GM23338 (cell line): ENCODE measurements around the gene ZNF519. TPM values are rescaled to one million over a fixed set of nuclear protein-coding genes. Genes with fewer than 3 reads are reported as not detected.

Experiments
- ATAC-seq: fragments of 200-7000 bp; cut with Tn5 transposase; 3 replicates; pipeline ENCODE4 v1.9.1; 2020
- DNase-seq: peaks from one replicate; pipeline ENCODE4 v3.0.0-alpha.2; 2015; ENCODE audit warnings: low spot score
- H2AFZ ChIP-seq: fragments of 200-600 bp; sonication (generic); 2 replicates; pipeline ENCODE4 v1.8.0; 2016; ENCODE audit warnings: antibody characterized with exemption, mild to moderate bottlenecking, moderate library complexity
- H3F3A ChIP-seq: fragments of 200-600 bp; sonication (generic); replicated peaks from 2 replicates; pipeline ENCODE4 v1.8.0; 2017; ENCODE audit warnings: antibody characterized with exemption, mixed run types, low read depth
- H3K27ac ChIP-seq: fragments of 200-600 bp; sonication (generic); 2 replicates; pipeline ENCODE4 v1.6.1; 2016; ENCODE audit warnings: low read depth
- H3K27me3 ChIP-seq: fragments of 200-600 bp; sonication (generic); 2 replicates; pipeline ENCODE4 v1.8.0; 2016; ENCODE audit warnings: mild to moderate bottlenecking, mixed run types, moderate library complexity; ENCODE audit not compliant: insufficient read depth
- H3K36me3 ChIP-seq: fragments of 200-600 bp; sonication (generic); 2 replicates; pipeline ENCODE4 v1.8.0; 2016; ENCODE audit warnings: mild to moderate bottlenecking; ENCODE audit not compliant: insufficient read depth
- H3K4me1 ChIP-seq: fragments of 200-600 bp; sonication (generic); 2 replicates; pipeline ENCODE4 v1.8.0; 2016; ENCODE audit warnings: mild to moderate bottlenecking, moderate library complexity; ENCODE audit not compliant: insufficient read depth
- H3K4me2 ChIP-seq: fragments of 200-600 bp; sonication (generic); 2 replicates; pipeline ENCODE4 v1.7.1; 2017; ENCODE audit warnings: mixed run types
- H3K4me3 ChIP-seq: fragments of 200-600 bp; sonication (generic); 2 replicates; pipeline ENCODE4 v1.6.1; 2016; ENCODE audit warnings: mixed run types
- H3K79me2 ChIP-seq: fragments of 200-600 bp; sonication (generic); replicated peaks from 2 replicates; pipeline ENCODE4 v1.8.0; 2017; ENCODE audit warnings: mild to moderate bottlenecking; ENCODE audit not compliant: insufficient read depth
- H3K9me2 ChIP-seq: fragments of 200-600 bp; sonication (generic); 2 replicates; pipeline ENCODE4 v1.8.0; 2017; ENCODE audit not compliant: insufficient read depth
- H4K20me1 ChIP-seq: fragments of 200-600 bp; sonication (generic); replicated peaks from 2 replicates; pipeline ENCODE4 v1.8.0; 2017; ENCODE audit warnings: mild to moderate bottlenecking; ENCODE audit not compliant: insufficient read depth
- H3K27ac Mint-ChIP-seq: 2 replicates; pipeline ENCODE4 v1.8.0; 2020; ENCODE audit warnings: inconsistent platforms, mild to moderate bottlenecking, moderate library complexity, mixed read lengths
- H3K27me3 Mint-ChIP-seq: 3 replicates; pipeline ENCODE4 v1.8.0; 2022; ENCODE audit warnings: low read depth, mild to moderate bottlenecking, moderate library complexity, mixed read lengths, inconsistent platforms; ENCODE audit not compliant: insufficient read depth, poor library complexity
- H3K36me3 Mint-ChIP-seq: 3 replicates; pipeline ENCODE4 v1.8.0; 2021; ENCODE audit warnings: low read depth, mild to moderate bottlenecking, inconsistent platforms, moderate library complexity, mixed read lengths
- H3K4me1 Mint-ChIP-seq: 3 replicates; pipeline ENCODE4 v1.8.0; 2020; ENCODE audit warnings: mild to moderate bottlenecking, inconsistent platforms, mixed read lengths
- H3K4me3 Mint-ChIP-seq: 3 replicates; pipeline ENCODE4 v1.8.0; 2021; ENCODE audit warnings: moderate library complexity, mild to moderate bottlenecking, inconsistent platforms, mixed read lengths
- H3K9me3 Mint-ChIP-seq: 3 replicates; pipeline ENCODE4 v1.8.0; 2020; ENCODE audit warnings: moderate library complexity, mild to moderate bottlenecking, inconsistent platforms, mixed read lengths
- CREB1 ChIP-seq: fragments of 250-450 bp; sonication (Bioruptor Pico); IDR thresholded peaks from 2 replicates; pipeline ENCODE4 v1.5.0; 2020; ENCODE audit warnings: low read depth, mild to moderate bottlenecking, moderate library complexity
- EZH2 ChIP-seq: fragments of 200-600 bp; sonication (generic); IDR thresholded peaks from one replicate; pipeline ENCODE4 v1.8.0; 2017; ENCODE audit warnings: antibody characterized with exemption, mild to moderate bottlenecking, low read depth; ENCODE audit not compliant: unreplicated experiment
- EZH2phosphoT487 ChIP-seq: fragments of 200-600 bp; sonication (generic); IDR thresholded peaks from one replicate; pipeline ENCODE4 v1.8.1; 2018; ENCODE audit warnings: antibody characterized with exemption; ENCODE audit not compliant: unreplicated experiment
- JUNB ChIP-seq: IDR thresholded peaks from one replicate; pipeline ENCODE4 v1.6.1; 2016; ENCODE audit warnings: antibody characterized with exemption; ENCODE audit not compliant: unreplicated experiment
- NANOG ChIP-seq: IDR thresholded peaks from 2 replicates; pipeline ENCODE4 v1.6.1; 2016; ENCODE audit warnings: antibody characterized with exemption, borderline replicate concordance
- POLR2AphosphoS5 ChIP-seq: IDR thresholded peaks from 2 replicates; pipeline ENCODE4 v1.6.1; 2016; ENCODE audit warnings: antibody characterized with exemption, low read depth
- STAT1 ChIP-seq: IDR thresholded peaks from one replicate; pipeline ENCODE4 v1.6.1; 2016; ENCODE audit warnings: antibody characterized with exemption; ENCODE audit not compliant: unreplicated experiment
- ZNF114 ChIP-seq: fragments of 250-450 bp; sonication (Bioruptor Pico); IDR thresholded peaks from 2 replicates; pipeline ENCODE4 v1.5.0; 2020; ENCODE audit warnings: mild to moderate bottlenecking, moderate library complexity
- ZNF331 ChIP-seq: fragments of 250-450 bp; sonication (Bioruptor Pico); IDR thresholded peaks from 2 replicates; pipeline ENCODE4 v1.5.0; 2020; ENCODE audit warnings: low read depth, mild to moderate bottlenecking, moderate library complexity
- polyA plus RNA-seq: library from polyadenylated mRNA; unstranded; fragments of >200 nt; fragmentation: Nextera tagmentation; extraction: Ambion mirVana; gene quantifications from 2 replicates; pipeline ENCODE4 v1.2.1, GENCODE V29; 2016
- total RNA-seq: library from RNA; depleted of rRNA; stranded (reverse); fragments of >200 nt; shearing (Covaris generic); gene quantifications from 2 replicates; pipeline ENCODE4 v1.2.3, GENCODE V29; 2014
- TF ChIP-seq, protein P1 (sequence below): IDR thresholded peaks from one replicate; pipeline ENCODE4 v1.6.1; 2018; ENCODE audit warnings: antibody characterized with exemption; ENCODE audit not compliant: unreplicated experiment
- TF ChIP-seq, protein P2 (sequence below): IDR thresholded peaks from 2 replicates; pipeline ENCODE4 v1.6.1; 2016; ENCODE audit warnings: antibody characterized with exemption
- TF ChIP-seq, protein P3 (sequence below): fragments of 250-450 bp; sonication (Bioruptor Pico); IDR thresholded peaks from 2 replicates; pipeline ENCODE4 v1.5.0; 2020; ENCODE audit warnings: mild to moderate bottlenecking, moderate library complexity
- TF ChIP-seq, protein P4 (sequence below), 2 experiments: fragments of 200-600 bp in 1 of 2; sonication (generic) in 1 of 2; conservative IDR thresholded peaks; 2 replicates each; pipeline versions ENCODE4 v1.5.1 to v1.6.1; 2016 to 2017; ENCODE audit warnings: antibody characterized with exemption in 2 of 2, low read depth in 2 of 2, mild to moderate bottlenecking in 2 of 2, moderate library complexity in 1 of 2

Gene ZNF519
- total and polyA plus RNA-seq, 2 experiments from 2014 or later = 29.4 to 54.6 TPM

DNA sequence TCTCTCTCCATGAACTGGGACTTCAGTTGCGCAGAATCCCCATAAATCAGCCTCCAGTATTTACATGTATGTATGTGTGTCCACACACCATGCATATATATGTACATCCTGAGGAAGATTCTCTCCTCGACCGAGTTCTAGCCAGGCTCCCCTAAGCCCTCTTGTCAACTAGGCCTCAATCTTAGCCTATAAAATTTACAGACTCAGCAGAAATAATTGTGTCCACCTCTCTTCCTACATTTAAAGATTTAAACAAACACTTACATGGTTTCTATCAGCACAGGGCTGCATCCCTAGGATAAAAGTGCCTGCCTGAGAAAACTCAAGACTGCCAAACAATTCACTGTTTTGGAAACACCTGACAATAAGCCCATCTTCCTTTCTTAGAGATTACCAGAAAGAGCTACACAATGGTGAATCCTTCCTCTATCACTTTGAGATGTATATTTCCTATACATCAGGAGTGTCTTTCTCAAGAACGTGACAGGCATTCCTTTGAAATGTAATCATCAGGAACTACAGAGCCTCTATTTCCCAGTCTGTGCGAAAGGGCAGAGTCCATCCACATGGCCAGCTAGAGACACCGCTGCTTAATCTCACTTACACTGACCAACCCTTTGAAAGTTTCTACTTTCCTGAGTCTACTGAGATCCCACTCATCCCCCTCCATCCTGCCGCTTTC is 39.5 kb downstream of the ZNF519 start:
- H3K4me3 ChIP-seq = no peak overlapping the region

More for the DNA sequence above, 39.5 kb downstream of the ZNF519 start:
- peaks cover 29% of the 10 kb centered on the region for H3K36me3 Mint-ChIP-seq
- DNase-seq = no peak
- Histone ChIP-seq H3K79me2 (no peaks in the 10 kb centered on the region), H3K4me1 (peaks cover 8% of the 10 kb centered on the region), H2AFZ (no peak overlapping the region), H3K36me3 (no peaks in the 10 kb centered on the region), H3F3A (no peaks in the 10 kb centered on the region), H3K4me2 (no peak overlapping the region), H3K27me3 (no peaks in the 10 kb centered on the region), H4K20me1 (no peaks in the 10 kb centered on the region), H3K9me2 (no peaks in the 10 kb centered on the region), H3K27ac (no peak overlapping the region)
- no peak overlapping the region for H3K4me3 Mint-ChIP-seq
- peaks cover 4% of the 10 kb centered on the region for H3K27me3 Mint-ChIP-seq
- H3K27ac Mint-ChIP-seq = no peak overlapping the region
- peaks cover 26% of the 10 kb centered on the region for H3K4me1 Mint-ChIP-seq
- no peak for ATAC-seq
- TF ChIP-seq, protein P1, sequence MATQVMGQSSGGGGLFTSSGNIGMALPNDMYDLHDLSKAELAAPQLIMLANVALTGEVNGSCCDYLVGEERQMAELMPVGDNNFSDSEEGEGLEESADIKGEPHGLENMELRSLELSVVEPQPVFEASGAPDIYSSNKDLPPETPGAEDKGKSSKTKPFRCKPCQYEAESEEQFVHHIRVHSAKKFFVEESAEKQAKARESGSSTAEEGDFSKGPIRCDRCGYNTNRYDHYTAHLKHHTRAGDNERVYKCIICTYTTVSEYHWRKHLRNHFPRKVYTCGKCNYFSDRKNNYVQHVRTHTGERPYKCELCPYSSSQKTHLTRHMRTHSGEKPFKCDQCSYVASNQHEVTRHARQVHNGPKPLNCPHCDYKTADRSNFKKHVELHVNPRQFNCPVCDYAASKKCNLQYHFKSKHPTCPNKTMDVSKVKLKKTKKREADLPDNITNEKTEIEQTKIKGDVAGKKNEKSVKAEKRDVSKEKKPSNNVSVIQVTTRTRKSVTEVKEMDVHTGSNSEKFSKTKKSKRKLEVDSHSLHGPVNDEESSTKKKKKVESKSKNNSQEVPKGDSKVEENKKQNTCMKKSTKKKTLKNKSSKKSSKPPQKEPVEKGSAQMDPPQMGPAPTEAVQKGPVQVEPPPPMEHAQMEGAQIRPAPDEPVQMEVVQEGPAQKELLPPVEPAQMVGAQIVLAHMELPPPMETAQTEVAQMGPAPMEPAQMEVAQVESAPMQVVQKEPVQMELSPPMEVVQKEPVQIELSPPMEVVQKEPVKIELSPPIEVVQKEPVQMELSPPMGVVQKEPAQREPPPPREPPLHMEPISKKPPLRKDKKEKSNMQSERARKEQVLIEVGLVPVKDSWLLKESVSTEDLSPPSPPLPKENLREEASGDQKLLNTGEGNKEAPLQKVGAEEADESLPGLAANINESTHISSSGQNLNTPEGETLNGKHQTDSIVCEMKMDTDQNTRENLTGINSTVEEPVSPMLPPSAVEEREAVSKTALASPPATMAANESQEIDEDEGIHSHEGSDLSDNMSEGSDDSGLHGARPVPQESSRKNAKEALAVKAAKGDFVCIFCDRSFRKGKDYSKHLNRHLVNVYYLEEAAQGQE = no peak
- TF ChIP-seq, protein P2, sequence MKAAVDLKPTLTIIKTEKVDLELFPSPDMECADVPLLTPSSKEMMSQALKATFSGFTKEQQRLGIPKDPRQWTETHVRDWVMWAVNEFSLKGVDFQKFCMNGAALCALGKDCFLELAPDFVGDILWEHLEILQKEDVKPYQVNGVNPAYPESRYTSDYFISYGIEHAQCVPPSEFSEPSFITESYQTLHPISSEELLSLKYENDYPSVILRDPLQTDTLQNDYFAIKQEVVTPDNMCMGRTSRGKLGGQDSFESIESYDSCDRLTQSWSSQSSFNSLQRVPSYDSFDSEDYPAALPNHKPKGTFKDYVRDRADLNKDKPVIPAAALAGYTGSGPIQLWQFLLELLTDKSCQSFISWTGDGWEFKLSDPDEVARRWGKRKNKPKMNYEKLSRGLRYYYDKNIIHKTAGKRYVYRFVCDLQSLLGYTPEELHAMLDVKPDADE = no peak
- TF ChIP-seq, protein P3, sequence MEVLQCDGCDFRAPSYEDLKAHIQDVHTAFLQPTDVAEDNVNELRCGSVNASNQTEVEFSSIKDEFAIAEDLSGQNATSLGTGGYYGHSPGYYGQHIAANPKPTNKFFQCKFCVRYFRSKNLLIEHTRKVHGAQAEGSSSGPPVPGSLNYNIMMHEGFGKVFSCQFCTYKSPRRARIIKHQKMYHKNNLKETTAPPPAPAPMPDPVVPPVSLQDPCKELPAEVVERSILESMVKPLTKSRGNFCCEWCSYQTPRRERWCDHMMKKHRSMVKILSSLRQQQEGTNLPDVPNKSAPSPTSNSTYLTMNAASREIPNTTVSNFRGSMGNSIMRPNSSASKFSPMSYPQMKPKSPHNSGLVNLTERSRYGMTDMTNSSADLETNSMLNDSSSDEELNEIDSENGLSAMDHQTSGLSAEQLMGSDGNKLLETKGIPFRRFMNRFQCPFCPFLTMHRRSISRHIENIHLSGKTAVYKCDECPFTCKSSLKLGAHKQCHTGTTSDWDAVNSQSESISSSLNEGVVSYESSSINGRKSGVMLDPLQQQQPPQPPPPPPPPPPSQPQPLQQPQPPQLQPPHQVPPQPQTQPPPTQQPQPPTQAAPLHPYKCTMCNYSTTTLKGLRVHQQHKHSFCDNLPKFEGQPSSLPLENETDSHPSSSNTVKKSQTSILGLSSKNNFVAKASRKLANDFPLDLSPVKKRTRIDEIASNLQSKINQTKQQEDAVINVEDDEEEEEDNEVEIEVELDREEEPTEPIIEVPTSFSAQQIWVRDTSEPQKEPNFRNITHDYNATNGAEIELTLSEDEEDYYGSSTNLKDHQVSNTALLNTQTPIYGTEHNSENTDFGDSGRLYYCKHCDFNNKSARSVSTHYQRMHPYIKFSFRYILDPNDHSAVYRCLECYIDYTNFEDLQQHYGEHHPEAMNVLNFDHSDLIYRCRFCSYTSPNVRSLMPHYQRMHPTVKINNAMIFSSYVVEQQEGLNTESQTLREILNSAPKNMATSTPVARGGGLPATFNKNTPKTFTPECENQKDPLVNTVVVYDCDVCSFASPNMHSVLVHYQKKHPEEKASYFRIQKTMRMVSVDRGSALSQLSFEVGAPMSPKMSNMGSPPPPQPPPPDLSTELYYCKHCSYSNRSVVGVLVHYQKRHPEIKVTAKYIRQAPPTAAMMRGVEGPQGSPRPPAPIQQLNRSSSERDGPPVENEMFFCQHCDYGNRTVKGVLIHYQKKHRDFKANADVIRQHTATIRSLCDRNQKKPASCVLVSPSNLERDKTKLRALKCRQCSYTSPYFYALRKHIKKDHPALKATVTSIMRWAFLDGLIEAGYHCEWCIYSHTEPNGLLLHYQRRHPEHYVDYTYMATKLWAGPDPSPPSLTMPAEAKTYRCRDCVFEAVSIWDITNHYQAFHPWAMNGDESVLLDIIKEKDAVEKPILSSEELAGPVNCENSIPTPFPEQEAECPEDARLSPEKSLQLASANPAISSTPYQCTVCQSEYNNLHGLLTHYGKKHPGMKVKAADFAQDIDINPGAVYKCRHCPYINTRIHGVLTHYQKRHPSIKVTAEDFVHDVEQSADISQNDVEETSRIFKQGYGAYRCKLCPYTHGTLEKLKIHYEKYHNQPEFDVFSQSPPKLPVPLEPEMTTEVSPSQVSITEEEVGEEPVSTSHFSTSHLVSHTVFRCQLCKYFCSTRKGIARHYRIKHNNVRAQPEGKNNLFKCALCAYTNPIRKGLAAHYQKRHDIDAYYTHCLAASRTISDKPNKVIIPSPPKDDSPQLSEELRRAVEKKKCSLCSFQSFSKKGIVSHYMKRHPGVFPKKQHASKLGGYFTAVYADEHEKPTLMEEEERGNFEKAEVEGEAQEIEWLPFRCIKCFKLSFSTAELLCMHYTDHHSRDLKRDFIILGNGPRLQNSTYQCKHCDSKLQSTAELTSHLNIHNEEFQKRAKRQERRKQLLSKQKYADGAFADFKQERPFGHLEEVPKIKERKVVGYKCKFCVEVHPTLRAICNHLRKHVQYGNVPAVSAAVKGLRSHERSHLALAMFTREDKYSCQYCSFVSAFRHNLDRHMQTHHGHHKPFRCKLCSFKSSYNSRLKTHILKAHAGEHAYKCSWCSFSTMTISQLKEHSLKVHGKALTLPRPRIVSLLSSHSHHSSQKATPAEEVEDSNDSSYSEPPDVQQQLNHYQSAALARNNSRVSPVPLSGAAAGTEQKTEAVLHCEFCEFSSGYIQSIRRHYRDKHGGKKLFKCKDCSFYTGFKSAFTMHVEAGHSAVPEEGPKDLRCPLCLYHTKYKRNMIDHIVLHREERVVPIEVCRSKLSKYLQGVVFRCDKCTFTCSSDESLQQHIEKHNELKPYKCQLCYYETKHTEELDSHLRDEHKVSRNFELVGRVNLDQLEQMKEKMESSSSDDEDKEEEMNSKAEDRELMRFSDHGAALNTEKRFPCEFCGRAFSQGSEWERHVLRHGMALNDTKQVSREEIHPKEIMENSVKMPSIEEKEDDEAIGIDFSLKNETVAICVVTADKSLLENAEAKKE = no peak
- TF ChIP-seq NANOG (no peak), CREB1 (CRISPR knock-in tag) (no peak), JUNB (no peak), STAT1 (no peak), ZNF114 (CRISPR knock-in tag) (no peak), POLR2AphosphoS5 (no peak), EZH2 (no peak), ZNF331 (CRISPR knock-in tag) (no peak), EZH2phosphoT487 (no peak)
- TF ChIP-seq, protein P4, sequence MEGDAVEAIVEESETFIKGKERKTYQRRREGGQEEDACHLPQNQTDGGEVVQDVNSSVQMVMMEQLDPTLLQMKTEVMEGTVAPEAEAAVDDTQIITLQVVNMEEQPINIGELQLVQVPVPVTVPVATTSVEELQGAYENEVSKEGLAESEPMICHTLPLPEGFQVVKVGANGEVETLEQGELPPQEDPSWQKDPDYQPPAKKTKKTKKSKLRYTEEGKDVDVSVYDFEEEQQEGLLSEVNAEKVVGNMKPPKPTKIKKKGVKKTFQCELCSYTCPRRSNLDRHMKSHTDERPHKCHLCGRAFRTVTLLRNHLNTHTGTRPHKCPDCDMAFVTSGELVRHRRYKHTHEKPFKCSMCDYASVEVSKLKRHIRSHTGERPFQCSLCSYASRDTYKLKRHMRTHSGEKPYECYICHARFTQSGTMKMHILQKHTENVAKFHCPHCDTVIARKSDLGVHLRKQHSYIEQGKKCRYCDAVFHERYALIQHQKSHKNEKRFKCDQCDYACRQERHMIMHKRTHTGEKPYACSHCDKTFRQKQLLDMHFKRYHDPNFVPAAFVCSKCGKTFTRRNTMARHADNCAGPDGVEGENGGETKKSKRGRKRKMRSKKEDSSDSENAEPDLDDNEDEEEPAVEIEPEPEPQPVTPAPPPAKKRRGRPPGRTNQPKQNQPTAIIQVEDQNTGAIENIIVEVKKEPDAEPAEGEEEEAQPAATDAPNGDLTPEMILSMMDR (conservative IDR thresholded peaks at IDR 0.05; ENCODE audit: low read depth in 2 of 2) = no peak
- peaks cover 5% of the 10 kb centered on the region for H3K9me3 Mint-ChIP-seq
